Stimulated activated CD8-positive, alpha-beta memory T cell treated with anti-CD3 and anti-CD28 coated beads, Interleukin-7, amount 100 ng/mL, for 1 hour (primary cell): ENCODE data around the gene ATP13A1.
"Not testable (repeated sequence)": the region's sequence is repeated elsewhere in the genome, so short reads cannot be mapped to it uniquely, and the experiment has no call there.

Experiments
- DNase-seq, 2 donors: peaks; one replicate each; pipeline ENCODE4 v3.0.0-alpha.2; 2020; ENCODE audit warnings: low read depth in 2 of 2

Gene ATP13A1

GRCh38 chr19:19663256-19664120, at the start of gene ATP13A1:
ATP13A1 (minus strand) TSS chr19:19663676; CDS start chr19:19663666, 10 bp downstream.
- peak; percentile 84 to 85 for DNase-seq

GRCh38 chr19:19711934-19712828, 48.7 kb upstream of the ATP13A1 start:
- DNase-seq, result no peak

GRCh38 chr19:19711306-19711933, 47.9 kb upstream of the ATP13A1 start:
- DNase-seq, result no peak

GRCh38 chr19:19710506-19710905, 47.0 kb upstream of the ATP13A1 start:
- no peak for DNase-seq

- no peak for DNase-seq
Observed at GRCh38 chr19:19704836-19705235, 41.4 kb upstream of the ATP13A1 start.

GRCh38 chr19:19700493-19700892, 37.0 kb upstream of the ATP13A1 start:
- DNase-seq, result not testable (repeated sequence)

GRCh38 chr19:19697589-19697988, 34.1 kb upstream of the ATP13A1 start:
- no peak for DNase-seq

GRCh38 chr19:19696386-19696785, 32.9 kb upstream of the ATP13A1 start:
- no peak for DNase-seq

- no peak for DNase-seq
Observed at GRCh38 chr19:19691683-19692082, 28.2 kb upstream of the ATP13A1 start.

GRCh38 chr19:19689023-19689422, 25.5 kb upstream of the ATP13A1 start:
- not testable (repeated sequence) for DNase-seq

- no peak for DNase-seq
Observed at GRCh38 chr19:19687090-19687489, 23.6 kb upstream of the ATP13A1 start.

GRCh38 chr19:19686580-19686979, 23.1 kb upstream of the ATP13A1 start:
- DNase-seq, result no peak

- DNase-seq, result not testable (repeated sequence)
Observed at GRCh38 chr19:19686119-19686518, 22.6 kb upstream of the ATP13A1 start.

GRCh38 chr19:19679176-19680073, 15.9 kb upstream of the ATP13A1 start:
- DNase-seq, result no peak

GRCh38 chr19:19677579-19677978, 14.1 kb upstream of the ATP13A1 start:
- no peak for DNase-seq

GRCh38 chr19:19674315-19674714, 10.8 kb upstream of the ATP13A1 start:
- DNase-seq, result no peak

- DNase-seq, result no peak
Observed at GRCh38 chr19:19672816-19673215, 9.3 kb upstream of the ATP13A1 start.

- no peak for DNase-seq
Observed at GRCh38 chr19:19670070-19670551, 6.6 kb upstream of the ATP13A1 start.

GRCh38 chr19:19668230-19669012, 4.9 kb upstream of the ATP13A1 start, which contains the start of gene ZNF101:
ZNF101 (plus strand) TSS chr19:19668839; CDS start chr19:19668964, 125 bp downstream.
- DNase-seq, result peak; percentile 85 to 89

- DNase-seq, result not testable (repeated sequence)
Observed at GRCh38 chr19:19665420-19665948, 2.0 kb upstream of the ATP13A1 start.
